GM19468 (cell line): Measurements from ENCODE around the gene MTHFD1L.

ENCODE experiments used
- ATAC-seq: cut with Tn5 transposase; IDR thresholded peaks from one replicate; pipeline ENCODE4 v1.9.1; 2021; ENCODE audit warnings: mild to moderate bottlenecking, moderate library complexity, moderate number of reproducible peaks; ENCODE audit not compliant: unreplicated experiment; ENCODE audit errors: extremely low read depth

MTHFD1L gene

DNA sequence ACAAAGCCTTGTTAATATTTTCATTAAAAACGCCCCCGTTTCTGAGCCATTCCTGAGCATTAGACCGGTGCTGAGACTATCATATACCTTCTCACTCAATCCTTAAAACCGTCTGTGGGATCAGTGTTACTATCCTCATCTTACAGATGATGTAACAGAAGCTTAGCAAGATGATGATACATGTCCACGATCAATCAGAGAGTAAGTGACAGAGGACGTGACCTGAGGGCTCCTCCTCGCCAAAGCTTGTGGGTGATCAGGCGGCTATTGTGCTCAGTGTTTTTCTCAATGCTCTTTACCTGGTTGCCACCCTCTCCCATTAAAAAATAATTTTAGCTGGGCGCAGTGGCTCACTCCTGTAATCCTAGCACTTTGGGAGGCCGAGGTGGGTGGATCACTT is 113.1 kb downstream of the MTHFD1L start:
- no peak for ATAC-seq

DNA sequence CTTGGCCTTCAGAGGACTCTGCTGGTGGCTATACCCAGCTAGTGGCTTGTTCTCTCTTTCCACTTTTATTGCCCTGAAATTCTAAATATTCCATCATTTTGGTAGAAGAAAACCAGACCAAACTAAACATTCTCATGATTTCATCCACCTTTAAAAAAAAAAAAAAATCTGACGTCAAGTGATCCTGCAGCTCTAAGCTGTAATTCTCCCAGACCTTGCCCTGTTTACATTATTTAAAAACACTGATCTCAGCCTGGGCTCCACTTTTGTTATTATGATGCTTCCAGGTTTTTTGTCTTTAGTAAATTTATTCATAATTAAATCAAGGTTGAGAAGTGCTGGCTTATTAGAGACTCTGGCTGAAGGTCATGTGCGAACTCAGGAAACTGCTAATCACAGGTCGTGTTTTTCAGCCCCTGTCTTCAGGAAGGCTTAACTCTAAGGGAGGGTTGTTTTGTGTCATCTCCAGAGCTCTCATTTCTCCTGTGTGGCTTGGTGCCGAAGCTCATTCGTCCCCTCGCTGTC is 114.4 kb downstream of the MTHFD1L start:
- no peak for ATAC-seq

DNA sequence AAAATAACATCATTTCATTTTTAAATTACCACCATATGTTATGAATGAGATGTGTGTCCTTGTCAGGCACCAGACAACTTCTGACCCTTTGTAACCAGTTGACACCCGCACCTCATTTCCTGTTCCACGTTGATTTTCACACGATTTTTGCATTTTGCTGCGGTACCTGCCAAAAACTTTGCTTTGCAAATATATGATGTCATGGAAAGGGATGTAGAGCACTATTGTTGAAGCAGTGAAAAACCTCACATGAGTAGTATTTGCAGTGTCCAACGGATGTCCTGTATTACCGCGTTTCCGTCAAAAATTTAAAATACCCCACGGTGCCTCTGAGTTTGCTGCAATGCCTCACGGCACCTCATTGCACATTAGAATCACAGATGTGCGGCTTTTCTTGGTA is 115.6 kb downstream of the MTHFD1L start:
- ATAC-seq, result peak; percentile 27

DNA sequence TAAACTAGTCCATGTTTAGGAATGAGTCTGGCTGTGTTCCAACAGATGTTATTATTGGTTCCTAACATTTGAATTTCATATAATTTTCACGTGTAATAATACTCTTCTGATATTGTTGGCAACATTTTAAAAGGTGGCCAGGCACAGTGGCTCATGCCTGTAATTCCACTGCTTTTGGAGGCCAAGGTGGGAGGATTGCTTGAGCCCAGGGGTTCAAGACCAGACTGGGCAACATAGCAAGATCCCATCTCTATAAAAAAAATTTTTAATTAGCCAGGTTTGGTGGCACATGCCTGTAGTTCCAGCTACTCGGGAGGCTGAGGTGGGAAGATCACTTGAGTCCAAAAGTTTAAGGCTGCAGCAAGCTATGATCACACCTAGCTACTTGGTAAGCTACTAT is 116.2 kb downstream of the MTHFD1L start:
- ATAC-seq, result no peak

DNA sequence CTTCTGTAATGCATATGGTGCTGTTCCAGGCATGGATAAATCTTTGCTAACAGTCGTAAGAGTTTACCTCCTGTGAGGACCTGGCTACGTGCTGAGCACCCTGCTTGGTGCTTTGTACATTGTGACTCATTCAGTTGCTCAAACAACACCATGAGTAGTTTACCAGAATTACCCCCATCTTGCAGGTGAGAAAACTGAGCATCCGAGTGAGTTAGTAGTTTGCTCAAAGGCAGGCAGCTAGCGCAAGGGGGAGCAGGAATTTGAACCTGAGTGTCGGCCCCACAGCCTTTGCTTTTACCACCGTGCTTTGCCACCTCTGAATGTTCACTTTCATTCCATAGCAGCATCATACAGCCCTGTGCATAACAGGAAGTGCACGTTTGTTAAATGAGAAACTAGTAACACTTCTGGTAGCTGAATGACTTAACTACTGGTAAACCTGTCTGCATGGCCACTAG is 121.9 kb downstream of the MTHFD1L start:
- ATAC-seq, result peak; percentile 70

DNA sequence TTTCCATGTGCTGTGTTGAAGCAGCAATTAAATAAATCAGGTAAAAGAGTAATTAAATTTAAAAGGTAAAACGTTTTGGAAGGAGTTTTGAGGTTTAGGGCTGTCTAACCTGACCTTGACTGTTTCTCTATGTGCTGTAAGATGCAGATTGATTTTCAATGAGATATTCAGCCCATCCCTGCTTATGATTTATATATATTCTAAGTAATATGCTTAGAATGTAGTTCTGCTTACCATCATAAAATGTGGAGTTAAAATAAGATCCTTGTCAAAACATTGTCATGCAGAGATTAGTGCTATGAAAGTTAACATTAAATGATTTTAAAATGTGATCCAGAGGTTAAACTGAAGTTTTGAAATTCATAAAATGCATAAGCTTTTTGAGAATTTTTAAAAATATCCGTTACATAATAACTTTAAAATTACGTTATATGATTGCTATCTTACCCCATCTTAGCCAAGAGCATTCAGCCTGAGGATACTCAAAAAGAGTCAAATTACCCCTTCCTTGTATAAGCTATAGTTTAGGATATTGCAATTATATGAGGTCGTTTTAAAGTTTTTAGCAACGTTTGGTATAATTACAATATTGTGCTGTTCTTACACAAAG is 122.5 kb downstream of the MTHFD1L start:
- no peak for ATAC-seq

DNA sequence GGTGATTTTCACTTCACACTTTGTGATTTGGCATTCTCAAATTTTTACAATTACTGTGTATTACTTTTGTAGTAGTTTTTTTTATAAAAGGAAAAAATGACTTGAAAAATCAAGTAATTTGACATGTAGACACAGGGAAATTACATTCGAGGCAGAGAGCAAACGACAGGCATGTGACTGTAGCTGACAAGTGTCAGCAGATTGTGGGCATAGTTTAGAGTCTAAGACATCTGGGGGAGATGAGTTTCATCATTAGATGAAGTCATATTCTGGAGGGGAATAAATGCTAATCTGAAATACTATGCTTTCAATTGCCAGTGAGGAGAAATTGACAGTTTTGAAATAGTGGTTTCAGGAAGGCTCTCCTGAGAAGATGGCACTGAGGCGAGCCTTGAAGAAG is 126.0 kb downstream of the MTHFD1L start:
- ATAC-seq, result no peak

DNA sequence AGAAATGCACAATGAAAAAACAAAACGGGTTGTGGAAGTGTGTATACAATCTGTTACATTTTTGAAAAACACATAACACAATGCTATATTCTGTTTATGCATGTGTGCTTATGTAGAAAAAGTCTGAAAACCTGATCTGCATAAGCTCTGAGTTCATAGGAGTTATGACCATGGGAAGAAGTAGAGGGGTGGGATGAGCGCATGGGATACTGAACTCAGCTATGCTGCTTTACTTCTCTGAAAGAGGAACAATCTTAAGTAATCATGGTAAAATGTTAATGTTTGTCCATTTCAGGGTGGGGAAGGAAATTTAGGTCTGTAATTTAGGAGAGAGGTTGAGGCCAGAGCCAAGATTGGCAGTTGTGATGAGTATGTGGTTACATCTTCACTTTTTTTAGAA is 126.8 kb downstream of the MTHFD1L start:
- ATAC-seq, result no peak

DNA sequence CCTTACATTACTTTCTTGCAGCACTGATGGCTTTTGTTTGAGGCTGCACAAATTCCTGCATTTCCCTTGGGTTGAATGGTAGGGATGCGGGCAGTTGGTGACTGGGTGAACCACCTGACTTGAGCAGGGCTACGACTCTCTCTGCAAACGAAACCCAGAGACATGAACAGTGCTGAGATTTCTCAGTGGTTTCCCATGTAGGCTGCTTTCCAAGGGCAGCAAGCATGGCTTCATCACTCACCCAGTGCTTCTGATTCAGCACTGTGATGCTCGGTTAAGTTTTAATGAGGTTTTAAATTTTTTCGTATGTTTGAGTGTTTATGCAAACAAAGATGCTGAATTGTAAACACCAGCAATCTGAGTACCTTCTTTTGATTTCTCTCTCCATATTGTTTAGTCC is 127.2 kb downstream of the MTHFD1L start:
- no peak for ATAC-seq

DNA sequence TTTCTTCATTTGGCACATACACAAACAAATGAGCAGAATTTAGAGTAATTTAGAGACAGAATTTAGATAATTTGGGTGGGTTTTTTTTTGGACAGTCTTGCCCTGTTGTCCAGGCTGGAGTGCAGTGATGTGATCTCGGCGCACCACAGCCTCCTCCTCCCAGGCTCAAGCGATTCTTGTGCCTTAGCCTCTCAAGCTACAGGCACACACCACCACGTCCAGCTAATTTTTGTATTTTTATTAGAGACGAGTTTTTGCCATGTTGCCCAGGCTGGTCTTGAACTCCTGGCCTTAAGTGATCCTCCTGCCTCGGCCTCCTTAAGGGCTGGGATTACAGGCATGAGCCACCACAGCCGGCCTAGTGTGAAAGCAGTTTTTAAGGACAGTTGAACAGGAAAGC is 127.8 kb downstream of the MTHFD1L start:
- ATAC-seq, result no peak

DNA sequence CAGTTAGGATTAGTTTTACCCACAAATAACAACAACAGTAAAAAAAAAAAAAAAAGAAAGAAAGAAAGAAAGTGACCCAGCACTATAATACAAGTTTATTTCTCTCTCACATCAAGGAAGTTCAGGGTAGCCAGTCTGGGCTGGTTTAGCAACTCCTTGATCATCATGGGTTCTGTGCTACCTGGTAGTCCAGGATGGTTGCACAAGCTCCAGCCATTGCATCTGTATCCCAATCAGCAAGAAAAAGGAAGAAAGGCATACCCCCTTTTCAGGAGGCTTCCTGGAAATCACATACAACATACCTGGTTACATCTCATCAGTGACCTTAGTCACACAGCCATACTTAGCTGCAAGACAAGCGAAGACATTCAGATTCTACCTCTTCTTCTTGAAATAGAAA is 128.5 kb downstream of the MTHFD1L start:
- ATAC-seq, result no peak

DNA sequence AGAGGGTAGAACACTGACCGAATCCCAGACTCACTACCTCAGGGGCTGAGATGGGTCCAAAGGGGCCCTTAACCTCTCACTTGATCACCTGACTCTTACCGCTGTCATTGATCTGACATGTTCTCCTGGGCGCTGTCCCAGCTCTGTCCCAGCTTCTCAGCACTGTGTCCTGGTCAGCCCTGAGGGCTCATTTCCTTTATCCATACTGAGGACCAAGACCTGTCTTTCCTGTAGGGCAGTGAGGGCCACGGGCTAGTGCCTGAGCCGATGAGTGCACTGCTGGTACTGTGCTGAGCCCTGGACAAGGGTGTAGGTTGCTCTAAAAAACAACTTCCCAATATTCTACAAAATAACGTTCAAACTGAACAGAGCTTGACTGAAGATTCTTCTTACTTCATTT is 131.5 kb downstream of the MTHFD1L start:
- no peak for ATAC-seq

DNA sequence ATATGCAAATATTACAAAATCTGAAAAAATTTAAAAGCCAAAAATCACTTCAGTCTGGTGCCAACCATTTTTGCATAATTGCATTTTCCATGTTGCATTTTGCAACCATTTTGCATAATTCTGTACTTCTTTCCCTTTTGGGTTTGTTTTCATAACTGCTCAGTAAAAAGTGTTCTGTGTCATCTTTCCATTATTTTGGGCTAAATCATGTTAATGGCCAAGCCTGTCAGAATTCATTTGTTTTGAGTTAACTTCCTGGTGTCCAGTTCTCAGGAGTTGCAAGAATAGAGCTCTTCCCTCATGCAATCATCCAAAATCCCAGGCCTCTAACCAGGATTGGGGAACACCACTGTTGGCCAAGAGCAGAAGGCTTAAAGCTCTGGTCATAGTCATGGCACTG is 133.6 kb downstream of the MTHFD1L start:
- no peak for ATAC-seq

DNA sequence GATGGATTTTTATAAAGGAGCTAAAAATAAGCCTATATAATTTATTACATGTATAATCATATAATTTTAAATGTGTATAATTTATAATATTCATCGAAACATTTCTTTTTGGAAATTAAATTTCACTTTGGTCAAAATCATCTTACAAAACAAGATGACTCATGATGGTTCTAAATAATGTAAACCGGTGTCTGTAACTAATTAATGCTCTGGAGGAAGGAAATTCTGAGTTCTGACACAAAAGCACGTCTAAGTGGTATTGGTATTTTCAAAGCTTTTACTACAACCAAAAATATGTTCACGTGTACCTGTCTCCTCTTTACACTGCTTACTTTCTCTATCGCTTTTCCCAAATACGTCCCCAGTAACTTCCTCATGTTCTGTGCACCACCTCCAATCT is 134.1 kb downstream of the MTHFD1L start:
- ATAC-seq, result no peak

DNA sequence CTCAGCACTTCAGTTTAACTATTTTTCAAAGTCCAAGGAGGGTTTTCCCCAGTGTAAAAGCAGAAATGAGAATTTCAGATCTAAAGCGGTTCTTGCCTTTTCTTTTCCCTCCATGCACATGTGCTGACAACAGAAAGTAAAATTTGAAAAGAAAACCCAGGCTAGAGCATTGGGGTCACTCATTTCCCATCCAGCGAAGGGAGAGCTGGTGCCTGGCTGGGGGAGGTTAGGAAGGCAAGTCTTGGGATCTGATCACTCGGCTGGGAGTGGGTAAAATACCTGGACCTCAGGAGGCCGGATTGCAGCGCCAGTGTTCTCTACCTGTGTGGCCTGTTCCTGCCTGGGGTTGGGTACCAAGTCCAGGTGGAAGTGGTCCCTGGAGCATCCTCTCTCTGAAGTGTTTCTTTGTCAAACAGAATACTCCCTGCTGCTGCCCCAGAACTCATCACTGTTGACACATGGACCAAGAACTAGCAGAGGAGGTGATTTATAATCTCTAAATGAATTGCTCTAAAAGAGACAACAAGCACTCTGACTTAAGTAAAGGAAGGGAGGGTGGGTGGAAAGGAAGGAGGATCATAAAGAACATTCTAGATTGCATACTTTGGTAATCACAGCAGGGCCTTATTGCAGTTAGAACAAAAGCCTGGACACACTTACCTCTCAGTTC is 136.0 kb downstream of the MTHFD1L start:
- ATAC-seq, result peak; percentile 56

DNA sequence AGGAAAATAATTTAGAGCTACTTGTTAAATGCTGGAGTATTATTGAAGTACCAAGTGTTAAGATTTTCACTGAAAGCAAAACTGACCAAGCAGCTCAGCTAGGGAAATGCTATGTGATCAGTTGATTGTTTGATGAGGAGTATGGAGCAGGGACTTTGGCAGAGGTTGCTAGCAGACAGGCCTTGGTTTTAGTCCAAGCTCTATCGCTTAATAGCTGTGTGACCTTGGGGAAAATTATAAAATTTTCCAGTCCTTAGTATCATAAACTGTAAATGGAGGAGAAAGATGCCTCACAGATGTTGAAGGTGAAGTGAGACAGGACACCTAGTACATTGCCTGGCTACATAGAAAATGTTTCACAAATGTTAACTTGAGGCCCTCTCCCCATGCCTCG is 136.6 kb downstream of the MTHFD1L start:
- no peak for ATAC-seq

DNA sequence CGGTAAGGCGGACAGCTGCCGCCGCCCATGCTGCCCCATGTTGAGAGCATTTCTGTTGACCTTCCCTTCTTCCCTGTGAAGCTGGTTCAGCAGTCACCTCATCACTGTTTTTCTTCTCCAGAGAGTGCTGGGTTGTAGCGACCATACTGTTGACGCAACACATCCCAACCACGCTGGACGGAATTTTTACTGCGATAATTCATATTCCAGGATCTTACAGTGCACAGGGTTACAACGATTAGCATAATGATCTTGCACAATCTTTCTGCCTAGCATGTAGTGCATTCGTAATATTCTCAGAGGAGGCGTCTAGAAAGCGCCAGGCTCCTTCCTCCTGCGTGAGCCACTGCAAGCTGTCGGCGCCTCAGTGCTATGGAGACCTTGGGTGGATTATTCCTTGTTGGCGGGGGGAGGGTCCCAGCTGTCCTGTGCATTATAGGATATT is 137.0 kb downstream of the MTHFD1L start:
- no peak for ATAC-seq

DNA sequence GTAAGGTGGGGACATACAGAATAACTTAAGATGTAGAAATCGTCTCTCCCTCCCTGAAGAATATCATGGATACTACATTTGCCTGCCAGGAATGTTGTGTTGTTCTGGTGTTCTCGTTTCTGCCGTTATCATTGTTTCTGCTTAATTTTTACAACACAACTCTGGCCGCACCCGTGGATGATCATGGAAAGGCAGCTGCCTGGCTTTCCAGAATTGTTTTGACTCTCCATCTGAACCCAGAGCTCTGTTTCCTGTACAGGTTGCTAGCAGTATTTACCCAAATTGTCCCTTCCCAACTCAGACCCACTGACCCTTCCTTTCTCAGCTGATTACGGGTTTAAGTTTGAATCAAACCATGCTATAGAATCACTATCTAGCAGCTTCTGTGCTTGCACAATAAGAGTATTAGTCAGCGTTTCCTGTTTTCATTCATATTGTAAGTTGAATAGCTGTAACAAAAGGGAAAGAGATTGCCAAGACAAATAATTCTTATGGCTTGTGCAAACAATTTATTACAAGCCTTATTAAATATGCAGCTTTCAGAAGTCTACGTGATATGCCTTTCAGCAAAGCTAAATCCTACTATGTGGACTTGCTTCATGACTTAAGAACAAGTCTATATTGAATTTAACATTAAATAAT is 139.0 kb downstream of the MTHFD1L start:
- no peak for ATAC-seq

DNA sequence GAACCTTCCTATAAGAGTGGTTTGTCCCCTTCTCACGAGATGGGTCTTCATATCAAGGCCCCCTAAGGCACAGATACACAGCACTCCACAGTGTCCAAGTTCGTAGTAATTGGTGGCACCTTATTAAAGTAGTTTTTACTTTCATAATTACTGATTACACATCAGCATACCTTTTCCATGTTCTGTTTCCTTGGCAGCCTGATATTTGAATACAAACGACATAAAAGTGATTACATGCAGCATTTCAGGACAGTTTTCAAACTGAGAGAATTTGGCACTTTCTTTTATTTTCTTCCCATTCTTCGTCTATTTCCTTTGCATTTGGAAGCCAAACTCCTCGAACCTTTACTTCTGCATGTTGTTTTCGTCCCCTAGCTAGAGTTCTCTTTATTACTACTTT is 139.7 kb downstream of the MTHFD1L start:
- no peak for ATAC-seq

DNA sequence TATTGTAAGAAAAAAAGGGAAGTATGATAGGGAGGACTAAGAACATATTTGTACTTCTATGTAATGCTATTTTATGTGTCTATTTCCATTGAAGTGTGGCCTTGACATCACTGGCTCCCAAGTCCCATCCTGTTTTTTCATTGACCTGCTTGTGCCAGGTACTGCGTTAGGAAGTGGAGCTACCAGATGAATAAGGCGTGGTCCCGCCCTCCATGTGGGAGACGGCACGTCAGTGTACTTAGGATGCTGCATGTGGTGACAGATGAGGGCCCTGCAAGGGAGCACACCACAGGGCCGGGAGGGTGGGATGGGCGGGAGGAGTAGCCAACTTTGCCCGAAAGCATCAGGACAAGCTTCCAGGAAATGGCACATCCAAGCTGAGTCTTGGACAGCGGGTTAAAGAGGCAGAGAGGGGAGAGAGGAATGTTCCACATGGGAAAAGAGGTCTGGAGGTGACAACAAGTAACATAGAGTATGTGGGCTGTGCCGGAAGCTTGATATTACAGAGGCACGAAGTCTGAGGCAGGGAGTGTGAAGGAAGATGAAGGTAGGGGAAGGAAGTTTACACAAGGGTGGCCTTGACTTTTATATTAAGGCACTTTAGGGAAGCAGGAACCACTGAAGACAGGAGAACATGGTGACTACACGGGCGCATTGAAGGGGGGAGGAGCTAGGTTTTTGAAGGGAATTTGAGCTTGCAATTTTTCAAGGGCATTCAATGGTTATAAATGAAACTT is 140.6 kb downstream of the MTHFD1L start:
- ATAC-seq, result no peak

DNA sequence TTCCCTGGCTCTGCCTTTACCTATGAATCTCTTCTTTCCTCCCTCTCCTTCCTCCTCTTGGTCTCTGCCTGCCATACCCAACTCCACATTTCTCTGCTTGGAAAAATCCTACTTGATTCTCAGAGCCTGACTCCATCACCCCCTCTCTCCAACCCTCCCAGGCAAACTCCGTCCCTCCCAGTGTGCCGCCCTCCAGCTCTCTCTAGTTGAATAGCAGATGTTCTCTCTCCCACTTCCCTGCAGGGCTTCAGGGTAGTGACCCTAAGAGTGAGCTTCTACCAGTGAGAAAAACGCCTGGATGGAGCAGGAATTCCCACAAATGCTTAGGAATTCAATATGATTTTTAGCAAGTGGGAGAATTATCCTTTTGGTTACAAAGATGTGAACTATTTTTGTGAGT is 141.6 kb downstream of the MTHFD1L start:
- no peak for ATAC-seq
